ENCODE data around the gene ZNF41.
"Not testable (repeated sequence)": the region's sequence is repeated elsewhere in the genome, so short reads cannot be mapped to it uniquely, and the experiment has no call there.

Gene ZNF41

GRCh38 chrX:47482512-47483305, at the start of gene ZNF41:
Gene ZNF41, minus strand, starts transcription at chrX:47483222. Its CDS starts 15,741 bp downstream, at chrX:47467481.
- peak; percentile 71 to 84 for DNase-seq

- no peak for DNase-seq
These were observed 47.0 kb upstream of the ZNF41 start for GRCh38 chrX:47530049-47530448.

- no peak for DNase-seq
These were observed 46.5 kb upstream of the ZNF41 start for GRCh38 chrX:47529548-47529947.

GRCh38 chrX:47523713-47524166, 40.7 kb upstream of the ZNF41 start:
- no peak for DNase-seq

- DNase-seq, result peak; percentile 67 to 78
These were observed 40.3 kb upstream of the ZNF41 start for GRCh38 chrX:47523297-47523696.

GRCh38 chrX:47518144-47518543, 35.1 kb upstream of the ZNF41 start:
- DNase-seq, result no peak

GRCh38 chrX:47515941-47516665, 33.1 kb upstream of the ZNF41 start:
- DNase-seq, result no peak

- no peak for DNase-seq
These were observed 31.7 kb upstream of the ZNF41 start for GRCh38 chrX:47514533-47515235.

GRCh38 chrX:47513034-47513965, 30.3 kb upstream of the ZNF41 start:
- DNase-seq, result peak; percentile 9 to 13

GRCh38 chrX:47512383-47512782, 29.4 kb upstream of the ZNF41 start:
- not testable (repeated sequence) for DNase-seq

- DNase-seq, result no peak
These were observed 24.3 kb upstream of the ZNF41 start for GRCh38 chrX:47507153-47507867.

GRCh38 chrX:47503151-47503550, 20.1 kb upstream of the ZNF41 start:
- DNase-seq, result no peak

GRCh38 chrX:47502316-47503125, 19.5 kb upstream of the ZNF41 start:
- no peak for DNase-seq

GRCh38 chrX:47501226-47502074, 18.4 kb upstream of the ZNF41 start:
- DNase-seq, result no peak

- no peak for DNase-seq
These were observed 17.5 kb upstream of the ZNF41 start for GRCh38 chrX:47500554-47500953.

- DNase-seq, result no peak
These were observed 16.3 kb upstream of the ZNF41 start for GRCh38 chrX:47499293-47499692.

GRCh38 chrX:47498411-47498810, 15.4 kb upstream of the ZNF41 start:
- no peak for DNase-seq

GRCh38 chrX:47497271-47497888, 14.4 kb upstream of the ZNF41 start:
- DNase-seq, result no peak

GRCh38 chrX:47492133-47492532, 9.1 kb upstream of the ZNF41 start:
- DNase-seq, result not testable (repeated sequence)
